ENCODE results near the gene GOLIM4. TPM values are rescaled to one million over a fixed set of nuclear protein-coding genes. Genes with fewer than 3 reads are reported as not detected.

GOLIM4 gene
- total RNA-seq, 3 donors from 2014 or later = 60.8 to 102 (median 80.4) TPM

- ATAC-seq (peak; percentile 74), DNase-seq (no peak)
- intact Hi-C loops (cut with DNase I, micrococcal nuclease) = loop anchor here in 1 of 2 donors (10.0 kb wide), 1 partner anchor 116 kb away; no protein-coding TSS in a partner anchor
- H3K4me3 ChIP-seq = no peak overlapping the region
- TF ChIP-seq CTCF (IDR thresholded peaks at IDR 0.05) = peak; percentile 9
- no peaks in the 10 kb centered on the region for H3K4me1 ChIP-seq (ENCODE audit: low read depth)
- H3K9me3 ChIP-seq = no peaks in the 10 kb centered on the region
- H3K36me3 ChIP-seq (ENCODE audit: low read depth) = no peaks in the 10 kb centered on the region
Observed at GRCh38 chr3:168040607-168041208, 55.0 kb downstream of the GOLIM4 start.

- Histone ChIP-seq H3K4me3 (no peak overlapping the region), H3K9me3 (no peaks in the 10 kb centered on the region), H3K36me3 (ENCODE audit: low read depth) (no peaks in the 10 kb centered on the region), H3K4me1 (ENCODE audit: low read depth) (no peaks in the 10 kb centered on the region)
- no peak for DNase-seq
- no peak for ATAC-seq
- intact Hi-C loops (cut with DNase I, micrococcal nuclease) = no loop called here
- TF ChIP-seq CTCF (IDR thresholded peaks at IDR 0.05) = no peak
Observed at GRCh38 chr3:168037020-168037419, 58.7 kb downstream of the GOLIM4 start.

GRCh38 chr3:168036619-168037018 is 59.1 kb downstream of the GOLIM4 start:
- no peaks in the 10 kb centered on the region for H3K36me3 ChIP-seq (ENCODE audit: low read depth)
- DNase-seq (no peak), ATAC-seq (no peak)
- no peak for TF ChIP-seq CTCF (IDR thresholded peaks at IDR 0.05)
- H3K4me3 ChIP-seq = no peak overlapping the region
- intact Hi-C loops (cut with DNase I, micrococcal nuclease) = no loop called here
- H3K9me3 ChIP-seq = no peaks in the 10 kb centered on the region
- H3K4me1 ChIP-seq (ENCODE audit: low read depth) = no peaks in the 10 kb centered on the region

- Histone ChIP-seq H3K9me3 (no peaks in the 10 kb centered on the region), H3K4me3 (no peak overlapping the region), H3K36me3 (ENCODE audit: low read depth) (no peaks in the 10 kb centered on the region), H3K4me1 (ENCODE audit: low read depth) (no peaks in the 10 kb centered on the region)
- DNase-seq (no peak), ATAC-seq (no peak)
- TF ChIP-seq CTCF (IDR thresholded peaks at IDR 0.05) = no peak
- intact Hi-C loops (cut with DNase I, micrococcal nuclease) = no loop called here
Observed at GRCh38 chr3:168034152-168034928, 61.4 kb downstream of the GOLIM4 start.

- no peak for TF ChIP-seq CTCF (IDR thresholded peaks at IDR 0.05)
- no peaks in the 10 kb centered on the region for H3K4me1 ChIP-seq (ENCODE audit: low read depth)
- H3K4me3 ChIP-seq = no peak overlapping the region
- H3K9me3 ChIP-seq = no peaks in the 10 kb centered on the region
- no peak for DNase-seq
- intact Hi-C loops (cut with DNase I, micrococcal nuclease) = no loop called here
- peaks cover 6% of the 10 kb centered on the region for H3K36me3 ChIP-seq (ENCODE audit: low read depth)
- no peak for ATAC-seq
Observed at GRCh38 chr3:168030577-168030976, 65.1 kb downstream of the GOLIM4 start.

Measured in mucosa of descending colon (tissue), 3 donors.